Upper lobe of left lung (tissue), 4 donors: ENCODE results near the gene PDF.

Source experiments
- CTCF ChIP-seq, 6 experiments: fragments of 450-650 bp in 4 of 6; fragments of 200-600 bp in 2 of 6; sonication (generic) in 2 of 6; IDR thresholded peaks; one replicate each; pipeline ENCODE4 v1.5.1; 2016 to 2019; ENCODE audit warnings: antibody characterized with exemption in 6 of 6
- POLR2A ChIP-seq, 4 donors: fragments of 450-650 bp; IDR thresholded peaks; one replicate each; pipeline ENCODE4 v1.5.1; 2016 to 2017; ENCODE audit warnings: antibody characterized with exemption in 4 of 4, mild to moderate bottlenecking in 2 of 4
- POLR2AphosphoS5 ChIP-seq, 2 donors: sonication (generic); formaldehyde crosslinking; IDR thresholded peaks; one replicate each; pipeline ENCODE4 v1.5.1; 2017; ENCODE audit warnings: antibody characterized with exemption in 2 of 2

- TF ChIP-seq POLR2A (IDR thresholded peaks at IDR 0.05) (no peak), CTCF (IDR thresholded peaks at IDR 0.05) (no peak), POLR2AphosphoS5 (IDR thresholded peaks at IDR 0.05) (no peak)
Measured at GRCh38 chr16:69345923-69346322, 15.5 kb upstream of the PDF start.
